Measurements from ENCODE around the gene CNTNAP2. TPM values are rescaled to one million over a fixed set of nuclear protein-coding genes. Genes with fewer than 3 reads are reported as not detected.
A peak's percentile ranks its signal among the peaks of the same experiment; 100 is the strongest.

CNTNAP2 gene
- total RNA-seq, 2 donors from 2014 or later: 171 to 228 TPM

DNA sequence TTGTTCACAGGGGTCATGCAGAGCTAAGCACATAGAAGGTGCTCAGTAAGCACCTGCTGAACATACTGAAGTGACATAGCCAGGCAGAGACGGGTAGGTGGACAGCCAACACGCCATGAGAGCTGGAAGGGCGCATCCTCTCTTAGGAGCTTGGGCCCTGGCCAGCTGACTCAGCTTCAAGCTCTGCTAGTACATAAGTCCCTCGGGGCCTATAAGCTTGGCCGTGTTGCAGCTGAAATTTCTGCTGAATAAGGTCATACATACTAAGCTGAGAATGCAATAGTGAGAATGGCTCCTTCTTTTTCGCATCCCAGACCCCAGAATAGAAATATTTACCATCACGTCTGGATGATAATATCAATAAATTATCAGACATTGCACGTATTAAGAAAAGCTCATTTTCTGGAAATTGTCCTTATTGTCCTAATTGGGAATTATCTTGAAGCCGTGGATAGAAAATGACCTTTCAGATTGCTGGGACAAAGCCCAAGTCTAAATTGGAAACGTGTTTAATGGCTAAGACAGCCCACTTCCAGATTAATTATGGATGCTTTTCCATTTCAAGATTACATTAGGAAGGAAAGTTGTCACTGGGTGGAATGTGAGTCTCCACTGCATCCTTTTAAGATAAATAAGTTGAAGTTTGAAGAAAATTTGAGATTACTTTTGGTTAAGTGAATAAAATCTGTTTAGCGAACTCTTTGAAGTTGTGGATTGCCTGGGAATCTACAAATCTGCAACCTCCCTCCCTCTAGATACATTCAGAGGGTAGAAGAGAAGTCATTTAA, 2186.9 kb downstream of the CNTNAP2 start:
- Mint-ChIP-seq H3K9me3 (no peaks in the 10 kb centered on the region), H3K27me3 (ENCODE audit: insufficient read depth) (no peaks in the 10 kb centered on the region), H3K4me1 (peaks cover 46% of the 10 kb centered on the region), H3K27ac (no peak overlapping the region), H3K36me3 (ENCODE audit: low read depth) (no peaks in the 10 kb centered on the region), H3K4me3 (no peak overlapping the region)
- H3K36me3 ChIP-seq (ENCODE audit: control insufficient read depth, insufficient read depth, low read length): no peaks in the 10 kb centered on the region
- H3K4me3 ChIP-seq (ENCODE audit: low read length): no peak overlapping the region
- no peak for DNase-seq
- no peak overlapping the region for H3K9ac ChIP-seq (ENCODE audit: extremely low read depth, low read length, poor library complexity, severe bottlenecking)
- H3K9me3 ChIP-seq (ENCODE audit: control insufficient read depth, low read length): no peaks in the 10 kb centered on the region
- TF ChIP-seq, protein P1, sequence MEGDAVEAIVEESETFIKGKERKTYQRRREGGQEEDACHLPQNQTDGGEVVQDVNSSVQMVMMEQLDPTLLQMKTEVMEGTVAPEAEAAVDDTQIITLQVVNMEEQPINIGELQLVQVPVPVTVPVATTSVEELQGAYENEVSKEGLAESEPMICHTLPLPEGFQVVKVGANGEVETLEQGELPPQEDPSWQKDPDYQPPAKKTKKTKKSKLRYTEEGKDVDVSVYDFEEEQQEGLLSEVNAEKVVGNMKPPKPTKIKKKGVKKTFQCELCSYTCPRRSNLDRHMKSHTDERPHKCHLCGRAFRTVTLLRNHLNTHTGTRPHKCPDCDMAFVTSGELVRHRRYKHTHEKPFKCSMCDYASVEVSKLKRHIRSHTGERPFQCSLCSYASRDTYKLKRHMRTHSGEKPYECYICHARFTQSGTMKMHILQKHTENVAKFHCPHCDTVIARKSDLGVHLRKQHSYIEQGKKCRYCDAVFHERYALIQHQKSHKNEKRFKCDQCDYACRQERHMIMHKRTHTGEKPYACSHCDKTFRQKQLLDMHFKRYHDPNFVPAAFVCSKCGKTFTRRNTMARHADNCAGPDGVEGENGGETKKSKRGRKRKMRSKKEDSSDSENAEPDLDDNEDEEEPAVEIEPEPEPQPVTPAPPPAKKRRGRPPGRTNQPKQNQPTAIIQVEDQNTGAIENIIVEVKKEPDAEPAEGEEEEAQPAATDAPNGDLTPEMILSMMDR (conservative IDR thresholded peaks at IDR 0.05): no peak
- H3K27ac ChIP-seq (ENCODE audit: low read depth, low read length): no peak overlapping the region
- 83 to 89% methylated on average over 6 to 11 of the region's 11 CpGs for WGBS, 2 experiments (ENCODE audit: insufficient coverage in 1 of 2, insufficient read length in 1 of 2)
- no peaks in the 10 kb centered on the region for H3K27me3 ChIP-seq (ENCODE audit: control insufficient read depth, insufficient read depth, low read length, poor library complexity, severe bottlenecking)
- H3K4me1 ChIP-seq (ENCODE audit: control insufficient read depth, insufficient read depth, low read length): peaks cover 17% of the 10 kb centered on the region

GRCh38 chr7:148304083-148304335, 2187.4 kb downstream of the CNTNAP2 start:
- no peak overlapping the region for H3K4me3 ChIP-seq (ENCODE audit: low read length)
- Mint-ChIP-seq H3K36me3 (ENCODE audit: low read depth) (no peaks in the 10 kb centered on the region), H3K4me3 (no peak overlapping the region), H3K27ac (no peak overlapping the region), H3K4me1 (peaks cover 46% of the 10 kb centered on the region), H3K9me3 (no peaks in the 10 kb centered on the region), H3K27me3 (ENCODE audit: insufficient read depth) (no peaks in the 10 kb centered on the region)
- TF ChIP-seq, protein P1 (conservative IDR thresholded peaks at IDR 0.05): no peak
- 97 to 100% methylated on average over 1 to 2 of the region's 2 CpGs for WGBS, 2 experiments (ENCODE audit: insufficient coverage in 1 of 2, insufficient read length in 1 of 2)
- H3K4me1 ChIP-seq (ENCODE audit: control insufficient read depth, insufficient read depth, low read length): peaks cover 17% of the 10 kb centered on the region
- no peak overlapping the region for H3K27ac ChIP-seq (ENCODE audit: low read depth, low read length)
- DNase-seq: no peak
- no peak overlapping the region for H3K9ac ChIP-seq (ENCODE audit: extremely low read depth, low read length, poor library complexity, severe bottlenecking)
- no peaks in the 10 kb centered on the region for H3K36me3 ChIP-seq (ENCODE audit: control insufficient read depth, insufficient read depth, low read length)
- no peaks in the 10 kb centered on the region for H3K27me3 ChIP-seq (ENCODE audit: control insufficient read depth, insufficient read depth, low read length, poor library complexity, severe bottlenecking)
- no peaks in the 10 kb centered on the region for H3K9me3 ChIP-seq (ENCODE audit: control insufficient read depth, low read length)

- no peak for DNase-seq
- H3K27me3 Mint-ChIP-seq (ENCODE audit: insufficient read depth): no peaks in the 10 kb centered on the region
- H3K36me3 Mint-ChIP-seq (ENCODE audit: low read depth): no peaks in the 10 kb centered on the region
- peaks cover 46% of the 10 kb centered on the region for H3K4me1 Mint-ChIP-seq
- H3K4me3 ChIP-seq (ENCODE audit: low read length): no peak overlapping the region
- H3K36me3 ChIP-seq (ENCODE audit: control insufficient read depth, insufficient read depth, low read length): no peaks in the 10 kb centered on the region
- no peaks in the 10 kb centered on the region for H3K9me3 Mint-ChIP-seq
- no peak overlapping the region for H3K27ac ChIP-seq (ENCODE audit: low read depth, low read length)
- peak overlapping the region; percentile 27 for H3K27ac Mint-ChIP-seq
- no peaks in the 10 kb centered on the region for H3K9me3 ChIP-seq (ENCODE audit: control insufficient read depth, low read length)
- no peak overlapping the region for H3K4me3 Mint-ChIP-seq
- peaks cover 16% of the 10 kb centered on the region for H3K4me1 ChIP-seq (ENCODE audit: control insufficient read depth, insufficient read depth, low read length)
- TF ChIP-seq, protein P1 (conservative IDR thresholded peaks at IDR 0.05): no peak
- H3K9ac ChIP-seq (ENCODE audit: extremely low read depth, low read length, poor library complexity, severe bottlenecking): no peak overlapping the region
- WGBS, 2 experiments (ENCODE audit: insufficient coverage in 1 of 2, insufficient read length in 1 of 2): 57 to 75% methylated on average over 1 of the region's 1 CpG
- no peaks in the 10 kb centered on the region for H3K27me3 ChIP-seq (ENCODE audit: control insufficient read depth, insufficient read depth, low read length, poor library complexity, severe bottlenecking)
These were observed 2187.9 kb downstream of the CNTNAP2 start for GRCh38 chr7:148304456-148304855.
